H1 (cell line): Measurements from ENCODE around the gene COL6A3. TPM values are rescaled to one million over a fixed set of nuclear protein-coding genes. Genes with fewer than 3 reads are reported as not detected.

Experiments
- CTCF ChIA-PET: fragments of 300-600 bp; sonication (Branson Sonifier 250); formaldehyde crosslinking; loops from one replicate; lab custom pipeline; 2021; ENCODE audit not compliant: partially characterized antibody; lab: Charles Lee
- POLR2A ChIA-PET: fragments of 300-600 bp; sonication (Branson Sonifier 250); formaldehyde crosslinking; loops from one replicate; lab custom pipeline; 2021; ENCODE audit warnings: inconsistent platforms; ENCODE audit not compliant: partially characterized antibody; lab: Charles Lee
- DNase-seq, 2 experiments: peaks; one replicate each; pipeline versions ENCODE4 v3.0.0 to v3.0.0-alpha.2; 2010 to 2022; ENCODE audit warnings: low spot score in 2 of 2, low read depth in 1 of 2, mixed read lengths in 1 of 2
- FAIRE-seq: peaks from 2 replicates; lab custom pipeline; 2011; peaks lifted over from hg19 to GRCh38; lab: Jason Lieb, UNC
- H2AFZ ChIP-seq: 2 replicates; pipeline ENCODE4 v1.8.1; 2012; ENCODE audit warnings: low read length, inconsistent platforms
- H2AK5ac ChIP-seq: 2 replicates; pipeline ENCODE4 v1.6.1; 2013; ENCODE audit warnings: low read depth, low read length
- H2BK120ac ChIP-seq: replicated peaks from 2 replicates; pipeline ENCODE3; 2013; ENCODE audit warnings: low read depth, low read length, inconsistent platforms
- H2BK12ac ChIP-seq: 2 replicates; pipeline ENCODE4 v1.6.1; 2013; ENCODE audit warnings: low read depth, low read length
- H2BK15ac ChIP-seq: 2 replicates; pipeline ENCODE4 v1.6.1; 2013; ENCODE audit warnings: low read length
- H2BK20ac ChIP-seq: 2 replicates; pipeline ENCODE4 v1.6.1; 2013; ENCODE audit warnings: low read length
- H2BK5ac ChIP-seq: 2 replicates; pipeline ENCODE4 v1.6.1; 2013; ENCODE audit warnings: low read depth, low read length
- H3K14ac ChIP-seq: 2 replicates; pipeline ENCODE4 v1.6.1; 2013; ENCODE audit warnings: inconsistent platforms; ENCODE audit not compliant: insufficient read length
- H3K18ac ChIP-seq: 2 replicates; pipeline ENCODE4 v1.6.1; 2013; ENCODE audit warnings: low read length; ENCODE audit errors: extremely low read depth
- H3K23ac ChIP-seq: 2 replicates; pipeline ENCODE4 v1.6.1; 2013; ENCODE audit warnings: inconsistent platforms; ENCODE audit not compliant: insufficient read length
- H3K23me2 ChIP-seq: 2 replicates; pipeline ENCODE4 v1.6.1; 2013; ENCODE audit warnings: low read depth, low read length
- H3K27ac ChIP-seq: 2 replicates; pipeline ENCODE4 v1.6.1; 2011; ENCODE audit warnings: low read depth, low read length, inconsistent platforms
- H3K27me3 ChIP-seq, 4 experiments: replicated peaks in 1 of 4; 1 replicate in 1 of 4; 2 replicates in 3 of 4; pipeline versions ENCODE4 v1.6.1 to v1.8.1; 2011 to 2013; ENCODE audit warnings: low read length in 3 of 4, mild to moderate bottlenecking in 3 of 4, inconsistent platforms in 2 of 4, mixed read lengths in 2 of 4, moderate library complexity in 1 of 4; ENCODE audit not compliant: control insufficient read depth in 3 of 4, insufficient read depth in 3 of 4; ENCODE audit errors: extremely low read depth in 1 of 4
- H3K36me3 ChIP-seq, 4 experiments: 2 replicates each; pipeline versions ENCODE4 v1.6.1 to v1.8.1; 2011 to 2013; ENCODE audit warnings: mild to moderate bottlenecking in 4 of 4, low read length in 3 of 4, moderate library complexity in 2 of 4, control low read depth in 1 of 4, inconsistent platforms in 1 of 4; ENCODE audit not compliant: insufficient read depth in 4 of 4, control insufficient read depth in 2 of 4
- H3K4ac ChIP-seq: replicated peaks from 2 replicates; pipeline ENCODE3; 2013; ENCODE audit warnings: low read length, low read depth, mixed read lengths, inconsistent platforms; ENCODE audit not compliant: insufficient read length
- H3K4me1 ChIP-seq, 4 experiments: replicated peaks in 1 of 4; 1 replicate in 1 of 4; 2 replicates in 3 of 4; pipeline versions ENCODE4 v1.6.1 to v1.8.1; 2011 to 2013; ENCODE audit warnings: low read length in 3 of 4, inconsistent platforms in 2 of 4, mixed read lengths in 1 of 4; ENCODE audit not compliant: insufficient read depth in 4 of 4, control insufficient read depth in 3 of 4
- H3K4me2 ChIP-seq, 2 experiments: 2 replicates each; pipeline versions ENCODE4 v1.6.1 to v1.8.1; 2011 to 2013; ENCODE audit warnings: low read depth in 2 of 2, low read length in 2 of 2, control low read depth in 1 of 2, inconsistent platforms in 1 of 2, mild to moderate bottlenecking in 1 of 2; ENCODE audit not compliant: insufficient read depth in 1 of 2
- H3K4me3 ChIP-seq, 4 experiments: fragments of 200-600, 300-600 bp in 1 of 4; sonication (generic), shearing (Covaris generic), sonication (Bioruptor Twin) in 1 of 4; 2 replicates each; pipeline versions ENCODE4 v1.5.1 to v1.8.1; 2011 to 2016; ENCODE audit warnings: low read length in 4 of 4, low read depth in 3 of 4, control low read depth in 2 of 4, inconsistent platforms in 2 of 4, mild to moderate bottlenecking in 2 of 4, mixed read lengths in 1 of 4, moderate library complexity in 1 of 4; ENCODE audit not compliant: insufficient read depth in 2 of 4; ENCODE audit errors: extremely low read depth in 1 of 4
- H3K56ac ChIP-seq: replicated peaks from 2 replicates; pipeline ENCODE3; 2013; ENCODE audit warnings: low read depth, mild to moderate bottlenecking, mixed read lengths, low read length, inconsistent platforms; ENCODE audit not compliant: insufficient read length
- H3K79me1 ChIP-seq: 2 replicates; pipeline ENCODE4 v1.6.1; 2013; ENCODE audit warnings: low read depth, low read length, control low read depth
- H3K79me2 ChIP-seq, 2 experiments: 2 replicates each; pipeline versions ENCODE4 v1.6.1 to v1.8.1; 2012 to 2013; ENCODE audit warnings: low read length in 2 of 2, mild to moderate bottlenecking in 2 of 2, inconsistent platforms in 1 of 2; ENCODE audit not compliant: insufficient read depth in 2 of 2, control insufficient read depth in 1 of 2
- H3K9ac ChIP-seq, 4 experiments: replicated peaks in 1 of 4; 1 replicate in 1 of 4; 2 replicates in 3 of 4; pipeline versions ENCODE4 v1.6.1 to v1.8.1; 2011 to 2013; ENCODE audit warnings: low read depth in 3 of 4, low read length in 3 of 4, control low read depth in 2 of 4, mild to moderate bottlenecking in 2 of 4, moderate library complexity in 2 of 4, inconsistent platforms in 1 of 4; ENCODE audit errors: extremely low read depth in 1 of 4
- H3K9me3 ChIP-seq, 2 experiments: 2 replicates each; pipeline versions ENCODE4 v1.6.1 to v1.8.1; 2012 to 2013; ENCODE audit warnings: mild to moderate bottlenecking in 2 of 2, moderate library complexity in 2 of 2, control low read depth in 1 of 2, inconsistent platforms in 1 of 2, low read depth in 1 of 2, low read length in 1 of 2, mixed read lengths in 1 of 2; ENCODE audit not compliant: insufficient read depth in 2 of 2
- H4K20me1 ChIP-seq, 2 experiments: replicated peaks in 1 of 2; 2 replicates each; pipeline versions ENCODE3 to v1.8.1; 2011 to 2013; ENCODE audit warnings: inconsistent platforms in 2 of 2, low read length in 2 of 2, mild to moderate bottlenecking in 1 of 2; ENCODE audit not compliant: insufficient read depth in 2 of 2, control insufficient read depth in 1 of 2
- H4K5ac ChIP-seq: 2 replicates; pipeline ENCODE4 v1.6.1; 2013; ENCODE audit warnings: low read length, low read depth, mixed read lengths, inconsistent platforms; ENCODE audit not compliant: insufficient read length
- H4K8ac ChIP-seq: 2 replicates; pipeline ENCODE4 v1.8.0; 2013; ENCODE audit warnings: mild to moderate bottlenecking, moderate library complexity, low read length, inconsistent platforms; ENCODE audit not compliant: insufficient read depth; ENCODE audit errors: extremely low read depth
- H4K91ac ChIP-seq: replicated peaks from 2 replicates; pipeline ENCODE3; 2013; ENCODE audit warnings: low read length, mixed read lengths, inconsistent platforms; ENCODE audit not compliant: insufficient read length
- CBX8 ChIP-seq: fragments of 300-800, 300-1000 bp; sonication (generic); IDR thresholded peaks from 2 replicates; pipeline ENCODE4 v1.7.1; 2016; ENCODE audit warnings: low read depth, low read length, borderline replicate concordance
- EGR1 ChIP-seq: IDR thresholded peaks from 2 replicates; pipeline ENCODE4 v1.6.1; 2011; ENCODE audit warnings: low read depth, low read length, borderline replicate concordance
- GABPA ChIP-seq: IDR thresholded peaks from 2 replicates; pipeline ENCODE4 v1.6.1; 2011; ENCODE audit warnings: mild to moderate bottlenecking, low read length, moderate library complexity, borderline replicate concordance; ENCODE audit not compliant: insufficient read depth
- JUN ChIP-seq: IDR thresholded peaks from 2 replicates; pipeline ENCODE4 v1.6.1; 2011; ENCODE audit warnings: low read depth, mild to moderate bottlenecking, improper control_type of control experiment, low read length
- KDM4A ChIP-seq: IDR thresholded peaks from one replicate; pipeline ENCODE4 v1.7.1; 2012; ENCODE audit warnings: low read depth, mild to moderate bottlenecking, moderate library complexity, low read length, inconsistent platforms; ENCODE audit not compliant: severe bottlenecking
- NANOG ChIP-seq: IDR thresholded peaks from 2 replicates; pipeline ENCODE4 v1.6.1; 2011; ENCODE audit warnings: low read length, low read depth, mild to moderate bottlenecking, inconsistent platforms; ENCODE audit not compliant: insufficient read depth, poor library complexity, severe bottlenecking
- POLR2AphosphoS5 ChIP-seq: IDR thresholded peaks from 2 replicates; pipeline ENCODE4 v1.6.1; 2011; ENCODE audit warnings: low read depth, low read length
- RNF2 ChIP-seq: fragments of 200-900, 300-1000 bp; sonication (generic); IDR thresholded peaks from 2 replicates; pipeline ENCODE4 v1.7.1; 2016; ENCODE audit warnings: borderline replicate concordance, low read depth, mild to moderate bottlenecking, antibody characterized with exemption, low read length; ENCODE audit not compliant: poor library complexity, severe bottlenecking; ENCODE audit errors: missing control alignments
- SIN3A ChIP-seq, 2 experiments: IDR thresholded peaks in 1 of 2; conservative IDR thresholded peaks in 1 of 2; 2 replicates each; pipeline ENCODE4 v1.6.1; 2011 to 2012; ENCODE audit warnings: low read length in 2 of 2, improper control_type of control experiment in 1 of 2, low read depth in 1 of 2, mild to moderate bottlenecking in 1 of 2
- SP1 ChIP-seq: IDR thresholded peaks from 2 replicates; pipeline ENCODE4 v1.6.1; 2011; ENCODE audit warnings: low read depth, low read length
- SP2 ChIP-seq: IDR thresholded peaks from 2 replicates; pipeline ENCODE4 v1.6.1; 2012; ENCODE audit warnings: mild to moderate bottlenecking, low read length, inconsistent platforms
- TAF1 ChIP-seq: IDR thresholded peaks from 2 replicates; pipeline ENCODE4 v1.6.1; 2011; ENCODE audit warnings: mild to moderate bottlenecking, low read depth, low read length
- USF2 ChIP-seq: IDR thresholded peaks from 2 replicates; pipeline ENCODE4 v1.6.1; 2011; ENCODE audit warnings: low read length, improper control_type of control experiment
- WGBS, 2 experiments: shearing (Covaris generic) in 1 of 2; methylation state at CpG; one replicate each; pipeline versions ENCODE4 v1.1.6 to v1.1.7; 2013 to 2015; ENCODE audit warnings: low lambda C conversion rate in 2 of 2, mixed read lengths in 2 of 2, inconsistent platforms in 1 of 2, low coverage in 1 of 2, missing lambda C conversion rate in 1 of 2; ENCODE audit not compliant: insufficient replicate concordance in 2 of 2, insufficient coverage in 1 of 2, insufficient read length in 1 of 2; ENCODE audit errors: extremely low coverage in 1 of 2, missing lambda C conversion rate in 1 of 2; 5-methylcytosine and 5-hydroxymethylcytosine counted together
- polyA plus RNA-seq, 7 experiments: library from polyadenylated mRNA; depleted of rRNA in 3 of 7; stranded (reverse) in 5 of 7; unstranded in 2 of 7; fragments of >200 nt in 5 of 7; fragments of 200-250 nt in 2 of 7; gene quantifications; 1 replicate in 5 of 7; 2 replicates in 1 of 7; 4 replicates in 1 of 7; pipeline versions ENCODE4 v1.2.1 to v1.2.3, GENCODE V29; 2011 to 2013; ENCODE audit warnings: missing spikeins in 2 of 7, mixed read lengths in 2 of 7
- total RNA-seq: library from RNA; stranded (reverse); fragmentation: NEBNext Ultra II Directional; extraction: Animal tissue kit (Norgen Biotek cat#: 25700); gene quantifications from 2 replicates; pipeline ENCODE4 v1.2.1, GENCODE V29; 2021

Gene COL6A3
- total and polyA plus RNA-seq, 2 of the 8 experiments (the other 6 are each of a cell fraction or from before 2014, with no cell fraction given) = 1.2 to 3.4 TPM

- Histone ChIP-seq H3K9me3 (no peaks in the 10 kb centered on the region), H2BK20ac (no peak overlapping the region), H3K4ac (no peak overlapping the region), H4K5ac (no peak overlapping the region), H3K23ac (no peak overlapping the region), H2BK120ac (no peak overlapping the region), H2BK5ac (no peak overlapping the region), H4K8ac (no peak overlapping the region), H4K20me1 (no peaks in the 10 kb centered on the region), H2BK15ac (no peak overlapping the region), H3K27ac (no peak overlapping the region), H3K36me3 (no peaks in the 10 kb centered on the region), H2AK5ac (no peak overlapping the region), H3K79me1 (no peaks in the 10 kb centered on the region), H3K79me2 (no peaks in the 10 kb centered on the region), H3K14ac (no peak overlapping the region), H3K23me2 (no peaks in the 10 kb centered on the region), H3K4me2 (no peak overlapping the region), H2BK12ac (no peak overlapping the region), H3K4me3 (no peak overlapping the region), H3K4me1 (no peaks in the 10 kb centered on the region), H3K56ac (no peak overlapping the region), H3K9ac (no peak overlapping the region), H2AFZ (no peak overlapping the region), H3K18ac (no peak overlapping the region), H3K27me3 (no peaks in the 10 kb centered on the region; a peak in 1 of 7 replicates), H4K91ac (no peak overlapping the region)
- POLR2A ChIA-PET = interaction anchor here (0.7 kb wide), 1 partner anchor 175 kb away, joined by 3 read pairs; no protein-coding TSS in a partner anchor
- FAIRE-seq (no peak), DNase-seq (no peak)
- WGBS, 2 experiments = 88% methylated on average over 2 of the region's 2 CpGs; no CpG with 5 or more reads in 1 of the 2 experiments
- CTCF ChIA-PET = interaction anchor here (0.6 to 2.2 kb wide), 7 partner anchors 13 to 450 kb away, joined by 3 to 11 read pairs (median 3); no protein-coding TSS in a partner anchor
- TF ChIP-seq SP1 (no peak), EGR1 (no peak), SIN3A (conservative IDR thresholded peaks at IDR 0.05 in 1 of 2, IDR thresholded peaks at IDR 0.05 in 1 of 2; ENCODE audit: low read depth in 1 of 2, low read length in 2 of 2) (no peak), SP2 (no peak), USF2 (no peak), POLR2AphosphoS5 (no peak), GABPA (no peak), NANOG (no peak), JUN (no peak), KDM4A (no peak), TAF1 (no peak), RNF2 (no peak), CBX8 (no peak)
Measured at GRCh38 chr2:237404413-237404812, 9.6 kb downstream of the COL6A3 start.
